Dermis microvascular lymphatic vessel endothelial cell (primary cell): ENCODE measurements around the gene ANLN. TPM values are rescaled to one million over a fixed set of nuclear protein-coding genes. Genes with fewer than 3 reads are reported as not detected.
A peak's percentile ranks its signal among the peaks of the same experiment; 100 is the strongest.

Source experiments
- DNase-seq, 2 donors: peaks; one replicate each; pipeline versions ENCODE4 v3.0.0 to v3.0.0-alpha.2; 2010; ENCODE audit warnings: low read depth in 2 of 2
- total RNA-seq: library from RNA; depleted of rRNA; stranded (reverse); fragments of >200 nt; gene quantifications from 2 replicates; pipeline ENCODE4 v1.2.1, GENCODE V29; 2014

ANLN gene, protein sequence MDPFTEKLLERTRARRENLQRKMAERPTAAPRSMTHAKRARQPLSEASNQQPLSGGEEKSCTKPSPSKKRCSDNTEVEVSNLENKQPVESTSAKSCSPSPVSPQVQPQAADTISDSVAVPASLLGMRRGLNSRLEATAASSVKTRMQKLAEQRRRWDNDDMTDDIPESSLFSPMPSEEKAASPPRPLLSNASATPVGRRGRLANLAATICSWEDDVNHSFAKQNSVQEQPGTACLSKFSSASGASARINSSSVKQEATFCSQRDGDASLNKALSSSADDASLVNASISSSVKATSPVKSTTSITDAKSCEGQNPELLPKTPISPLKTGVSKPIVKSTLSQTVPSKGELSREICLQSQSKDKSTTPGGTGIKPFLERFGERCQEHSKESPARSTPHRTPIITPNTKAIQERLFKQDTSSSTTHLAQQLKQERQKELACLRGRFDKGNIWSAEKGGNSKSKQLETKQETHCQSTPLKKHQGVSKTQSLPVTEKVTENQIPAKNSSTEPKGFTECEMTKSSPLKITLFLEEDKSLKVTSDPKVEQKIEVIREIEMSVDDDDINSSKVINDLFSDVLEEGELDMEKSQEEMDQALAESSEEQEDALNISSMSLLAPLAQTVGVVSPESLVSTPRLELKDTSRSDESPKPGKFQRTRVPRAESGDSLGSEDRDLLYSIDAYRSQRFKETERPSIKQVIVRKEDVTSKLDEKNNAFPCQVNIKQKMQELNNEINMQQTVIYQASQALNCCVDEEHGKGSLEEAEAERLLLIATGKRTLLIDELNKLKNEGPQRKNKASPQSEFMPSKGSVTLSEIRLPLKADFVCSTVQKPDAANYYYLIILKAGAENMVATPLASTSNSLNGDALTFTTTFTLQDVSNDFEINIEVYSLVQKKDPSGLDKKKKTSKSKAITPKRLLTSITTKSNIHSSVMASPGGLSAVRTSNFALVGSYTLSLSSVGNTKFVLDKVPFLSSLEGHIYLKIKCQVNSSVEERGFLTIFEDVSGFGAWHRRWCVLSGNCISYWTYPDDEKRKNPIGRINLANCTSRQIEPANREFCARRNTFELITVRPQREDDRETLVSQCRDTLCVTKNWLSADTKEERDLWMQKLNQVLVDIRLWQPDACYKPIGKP
- 14.4 and 36.1 TPM in 2 replicates for total RNA-seq

GRCh38 chr7:36389371-36390198 is at the start of gene ANLN:
ANLN (plus strand) TSS chr7:36389862; CDS start chr7:36390027, 165 bp downstream.
- DNase-seq, result peak; percentile 55 to 85

- no peak for DNase-seq
These were observed 46.1 kb upstream of the ANLN start for GRCh38 chr7:36343548-36343947.

GRCh38 chr7:36344622-36345021 is 45.0 kb upstream of the ANLN start:
- no peak for DNase-seq

DNA sequence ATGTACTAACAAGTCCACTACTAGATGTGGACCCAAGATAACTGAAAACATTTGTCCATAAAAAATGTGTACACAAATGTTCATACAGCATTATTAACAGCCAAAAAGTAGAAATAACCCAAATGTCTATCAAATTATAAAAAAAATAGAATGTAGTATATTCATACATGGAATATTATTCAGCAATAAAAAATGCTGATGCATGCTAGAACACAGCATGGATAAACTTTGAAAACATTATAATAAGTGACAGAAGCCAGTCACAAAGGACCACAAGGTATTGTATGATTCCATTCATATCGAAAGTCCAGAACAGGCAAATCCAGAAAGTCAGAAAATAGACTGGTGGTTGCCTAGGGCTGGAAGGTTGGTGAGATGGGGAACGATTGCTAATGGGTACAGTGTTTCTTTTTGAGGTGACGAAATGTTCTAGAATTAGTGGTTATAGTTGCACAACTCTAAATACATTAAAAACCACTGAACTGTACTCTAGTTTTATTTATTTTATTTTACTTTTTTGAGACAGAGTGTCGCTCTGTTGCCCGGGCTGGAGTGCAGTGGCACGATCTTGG is 43.3 kb upstream of the ANLN start:
- DNase-seq, result no peak

- peak; percentile 5 to 25 for DNase-seq
These were observed 41.4 kb upstream of the ANLN start for GRCh38 chr7:36348256-36348655.

- peak in 1 of 2 donors; percentile 7 for DNase-seq
These were observed 40.9 kb upstream of the ANLN start for GRCh38 chr7:36348771-36349170.

GRCh38 chr7:36349626-36350025 is 40.0 kb upstream of the ANLN start:
- DNase-seq, result no peak

- no peak for DNase-seq
These were observed 34.2 kb upstream of the ANLN start for GRCh38 chr7:36355490-36355889.

DNA sequence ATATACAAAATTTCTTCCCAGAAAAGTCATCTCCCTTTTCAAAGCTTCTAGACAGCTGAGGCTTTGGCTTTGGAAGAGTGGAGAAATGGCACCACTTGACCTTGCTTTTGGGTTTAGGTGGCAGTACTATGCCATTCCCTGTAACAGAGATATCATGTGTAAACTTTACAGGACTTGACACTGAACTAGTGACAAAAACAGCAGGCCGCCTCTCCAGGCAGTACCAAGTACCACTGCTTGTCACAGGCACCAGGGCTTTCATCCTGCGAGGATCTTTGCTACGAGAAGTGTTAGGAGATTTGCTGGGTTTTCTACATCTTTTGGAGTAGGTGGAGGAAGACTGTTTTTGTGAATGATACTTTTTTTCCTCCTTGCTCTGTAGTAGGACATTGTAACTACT is 32.6 kb upstream of the ANLN start:
- no peak for DNase-seq

DNA sequence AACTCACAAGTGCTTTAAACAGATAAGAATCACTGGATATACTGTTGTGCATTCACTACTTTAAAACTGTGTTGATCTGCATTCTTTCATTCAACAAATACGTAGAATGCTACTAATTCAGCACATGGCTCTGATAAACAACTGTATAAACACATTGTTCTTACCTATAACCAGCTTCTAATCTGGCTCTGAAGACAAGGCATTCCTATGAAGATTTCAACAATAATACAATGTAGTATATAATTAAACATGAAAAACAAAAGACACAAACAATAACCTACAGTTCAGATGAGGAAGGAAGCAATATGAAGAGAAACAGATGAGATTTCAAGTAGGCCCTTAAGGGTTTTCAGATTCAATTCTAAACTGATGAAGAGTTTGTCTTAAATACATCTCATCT is 31.1 kb upstream of the ANLN start:
- DNase-seq, result no peak

DNA sequence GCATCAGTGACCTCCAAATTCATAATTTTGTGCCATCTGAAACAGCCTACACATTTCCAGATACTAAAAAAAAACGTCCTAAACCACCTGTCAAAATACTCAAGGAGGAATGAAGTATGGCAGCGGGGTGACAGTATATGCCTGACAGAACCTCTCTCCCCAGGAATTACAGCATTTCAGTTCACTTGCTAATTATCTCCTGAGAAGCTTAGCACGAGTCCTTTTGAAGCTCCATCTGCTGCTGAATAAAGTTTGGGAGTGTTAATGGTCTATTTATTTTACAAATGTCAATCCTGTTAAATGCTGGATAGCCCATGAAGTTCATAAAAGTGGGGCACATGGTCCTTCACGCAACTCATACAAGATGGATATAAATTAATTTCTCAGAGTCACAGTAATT is 29.4 kb upstream of the ANLN start:
- no peak for DNase-seq

GRCh38 chr7:36361227-36361626 is 28.4 kb upstream of the ANLN start:
- no peak for DNase-seq

GRCh38 chr7:36363515-36363914 is 26.1 kb upstream of the ANLN start:
- no peak for DNase-seq

DNA sequence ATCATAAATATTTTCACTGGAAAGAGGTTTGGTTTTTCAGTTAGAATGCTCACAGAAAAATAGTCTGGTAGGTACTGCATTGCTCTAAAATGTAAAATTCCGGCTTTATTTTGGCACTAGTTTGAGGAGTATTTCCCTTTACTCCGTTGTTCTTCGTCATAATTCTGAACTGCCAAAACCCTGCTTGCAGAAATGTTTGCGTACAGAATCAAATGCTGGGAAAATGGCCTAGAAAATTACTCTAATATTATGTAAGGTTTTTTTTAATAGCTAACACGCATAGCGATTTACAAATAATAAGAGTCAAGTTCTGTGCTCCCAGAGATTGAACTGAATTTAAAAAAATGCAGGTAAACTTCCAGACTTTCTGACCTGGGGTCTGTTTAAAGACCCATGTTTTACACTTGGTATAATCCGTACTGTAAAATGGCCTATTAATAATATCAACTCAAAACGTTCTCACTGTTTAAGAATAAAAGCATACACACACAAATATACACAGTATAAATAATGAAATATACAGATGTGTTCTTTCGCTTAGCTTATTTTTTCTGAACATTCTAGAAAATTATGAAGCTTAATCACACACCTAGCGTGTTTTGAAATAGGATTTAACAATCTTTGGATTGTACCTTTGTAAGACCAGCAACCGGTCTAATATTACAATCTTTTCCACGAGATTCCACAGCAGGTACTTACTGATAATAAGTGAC is 23.5 kb upstream of the ANLN start:
- no peak for DNase-seq

DNA sequence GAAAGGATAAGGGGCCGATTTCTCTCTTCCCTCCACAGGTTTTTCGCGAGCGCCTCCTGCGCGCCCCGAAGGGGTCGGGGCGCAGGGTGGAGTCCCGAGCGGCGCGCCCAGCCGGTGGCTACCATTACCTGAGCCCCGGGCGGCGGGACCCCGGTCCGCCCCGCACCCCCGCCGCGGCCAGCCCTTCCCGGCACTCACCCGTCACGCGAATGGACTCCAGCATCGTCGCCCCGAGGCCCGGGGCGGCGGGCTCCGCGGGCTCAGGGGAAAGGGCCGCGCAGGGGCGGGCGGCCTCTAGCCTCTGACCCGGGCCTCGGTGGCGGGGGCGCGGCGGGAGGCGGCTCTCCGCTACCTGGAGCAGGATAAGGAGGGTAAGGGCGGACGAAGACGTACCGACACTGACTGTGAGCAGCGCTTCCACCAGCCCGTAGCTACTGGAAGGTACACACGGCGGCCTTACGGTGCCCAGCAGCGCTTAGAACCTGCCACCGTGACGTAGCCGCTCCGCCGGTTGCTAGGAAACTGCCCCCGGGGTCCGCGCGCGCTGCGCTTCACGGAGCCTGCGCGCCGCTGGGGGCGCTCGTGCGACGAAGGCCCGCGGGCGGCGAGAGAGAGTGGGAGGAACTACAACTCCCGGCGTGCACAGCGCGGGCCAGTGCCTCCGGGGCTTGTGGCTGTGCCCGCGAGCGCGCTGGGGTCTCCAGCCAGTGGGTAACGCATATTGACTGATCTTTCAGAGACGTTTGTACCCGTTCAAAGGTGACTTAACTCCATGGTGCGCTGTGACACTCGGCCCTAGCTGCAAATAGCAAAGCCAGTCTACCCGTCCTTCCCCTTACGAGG is 22.7 kb upstream of the ANLN start:
- peak; percentile 60 to 85 for DNase-seq

GRCh38 chr7:36367561-36368077 is 22.0 kb upstream of the ANLN start:
- no peak for DNase-seq

- no peak for DNase-seq
These were observed 21.2 kb upstream of the ANLN start for GRCh38 chr7:36368496-36368895.

DNA sequence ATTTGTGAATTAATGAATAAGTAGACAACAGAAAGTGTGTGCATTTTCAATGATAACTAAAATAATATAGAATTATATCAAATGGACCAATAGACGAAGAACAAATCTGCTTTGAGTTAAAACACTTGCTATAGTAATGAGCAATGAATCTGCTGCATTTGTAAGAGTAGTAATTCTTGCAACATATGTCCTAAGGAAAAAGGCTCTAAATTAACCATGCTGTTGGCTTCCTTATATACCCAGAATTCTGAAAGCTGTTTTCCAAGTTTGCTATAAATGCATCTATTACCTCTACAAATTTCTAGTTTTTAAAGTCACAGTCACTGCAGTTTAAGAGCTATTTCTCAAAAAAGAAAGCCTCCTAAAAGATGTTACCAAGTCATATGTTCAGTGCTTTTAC is 20.5 kb upstream of the ANLN start:
- no peak for DNase-seq

- DNase-seq, result no peak
These were observed 19.6 kb upstream of the ANLN start for GRCh38 chr7:36370046-36370445.
